Measurements from ENCODE around the gene EPS15. TPM values are rescaled to one million over a fixed set of nuclear protein-coding genes. Genes with fewer than 3 reads are reported as not detected.

The EPS15 gene
- total and polyA plus RNA-seq, 10 of the 15 experiments (the other 5 are each of a cell fraction or from before 2014, with no cell fraction given): 24.7 to 87.8 (median 56.3) TPM

DNA sequence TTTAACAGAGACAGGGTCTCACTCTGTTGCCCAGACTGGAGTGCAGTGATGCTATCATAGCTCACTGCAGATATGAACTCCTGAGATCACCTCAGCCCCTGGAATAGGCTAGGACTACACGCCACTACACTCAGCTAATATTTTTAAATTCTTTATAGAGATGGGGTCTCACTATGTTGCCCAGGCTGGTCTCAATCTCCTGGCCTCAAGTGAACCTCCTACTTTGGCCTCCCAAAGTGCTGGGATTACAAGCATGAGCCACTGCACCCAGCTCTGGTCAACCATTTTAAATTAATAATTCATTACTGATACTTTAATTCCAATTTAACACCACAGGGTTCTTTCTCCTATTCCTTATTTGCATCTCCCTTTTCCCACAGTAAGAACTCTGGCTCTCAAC is 18.5 kb upstream of the EPS15 start:
- FAIRE-seq: no peak
- RAD21 ChIA-PET (ENCODE audit: unreplicated experiment): interaction anchor here (1.4 kb wide), 1 partner anchor 232 kb away, joined by 3 read pairs; no protein-coding TSS in a partner anchor
- CTCF ChIA-PET: interaction anchor here (1.3 to 1.7 kb wide), 2 partner anchors 93 to 196 kb away, joined by 3 to 4 read pairs; no protein-coding TSS in a partner anchor

More for the DNA sequence above, 18.5 kb upstream of the EPS15 start:
- intact Hi-C loops (cut with micrococcal nuclease; ENCODE audit: unreplicated experiment): loop anchor here (5.0 kb wide), 2 partner anchors 95 to 240 kb away; no protein-coding TSS in a partner anchor
- H3K27ac ChIP-seq (ENCODE audit: control insufficient read depth, insufficient read depth): no peak overlapping the region
- H3K79me2 ChIP-seq (ENCODE audit: control insufficient read depth, insufficient read depth, low read length): no peaks in the 10 kb centered on the region
- H2AFZ ChIP-seq (ENCODE audit: control insufficient read depth, low read depth, low read length): no peak overlapping the region
- in situ Hi-C loops (cut with MboI): no loop called here
- no TSS peak for BruUV-seq (replicated peaks)
- H3K36me3 ChIP-seq (ENCODE audit: control insufficient read depth in 2 of 2, insufficient read depth in 2 of 2, low read length in 1 of 2): no peaks in the 10 kb centered on the region
- SMC1A ChIA-PET (ENCODE audit: uncharacterized antibody, unreplicated experiment): interaction anchor here (1.1 to 1.7 kb wide), 5 partner anchors 37 to 231 kb away, joined by 3 to 4 read pairs (median 4); no protein-coding TSS in a partner anchor
- POLR2A ChIA-PET: no interaction called here
- H3K27me3 ChIP-seq (replicated peaks in 1 of 2; ENCODE audit: control insufficient read depth in 2 of 2, insufficient read depth in 2 of 2, low read length in 1 of 2): no peaks in the 10 kb centered on the region
- H3K9ac ChIP-seq (ENCODE audit: control insufficient read depth, insufficient read depth, low read length): no peak overlapping the region
- no peak overlapping the region for H3K4me3 ChIP-seq
- no peaks in the 10 kb centered on the region for H3K9me3 ChIP-seq (replicated peaks; ENCODE audit: control insufficient read depth, insufficient read depth, low read length)
- H4K20me1 ChIP-seq (ENCODE audit: control insufficient read depth, insufficient read depth): no peaks in the 10 kb centered on the region
- peaks cover 11% of the 10 kb centered on the region for H3K4me1 ChIP-seq (ENCODE audit: control insufficient read depth, insufficient read depth, low read length)
- DNase-seq (ENCODE audit: low read depth, low spot score): no peak
- no peak overlapping the region for H3K4me2 ChIP-seq (ENCODE audit: control insufficient read depth, insufficient read depth)
- 97% methylated on average over 1 of the region's 1 CpG for WGBS (ENCODE audit: insufficient coverage, insufficient replicate concordance, low lambda C conversion rate, missing lambda C conversion rate)
- ATAC-seq: no peak
- TF ChIP-seq, protein P1, sequence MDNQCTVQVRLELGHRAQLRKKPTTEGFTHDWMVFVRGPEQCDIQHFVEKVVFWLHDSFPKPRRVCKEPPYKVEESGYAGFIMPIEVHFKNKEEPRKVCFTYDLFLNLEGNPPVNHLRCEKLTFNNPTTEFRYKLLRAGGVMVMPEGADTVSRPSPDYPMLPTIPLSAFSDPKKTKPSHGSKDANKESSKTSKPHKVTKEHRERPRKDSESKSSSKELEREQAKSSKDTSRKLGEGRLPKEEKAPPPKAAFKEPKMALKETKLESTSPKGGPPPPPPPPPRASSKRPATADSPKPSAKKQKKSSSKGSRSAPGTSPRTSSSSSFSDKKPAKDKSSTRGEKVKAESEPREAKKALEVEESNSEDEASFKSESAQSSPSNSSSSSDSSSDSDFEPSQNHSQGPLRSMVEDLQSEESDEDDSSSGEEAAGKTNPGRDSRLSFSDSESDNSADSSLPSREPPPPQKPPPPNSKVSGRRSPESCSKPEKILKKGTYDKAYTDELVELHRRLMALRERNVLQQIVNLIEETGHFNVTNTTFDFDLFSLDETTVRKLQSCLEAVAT (IDR thresholded peaks at IDR 0.05): no peak
- no peak for TF ChIP-seq GATAD2B (conservative IDR thresholded peaks at IDR 0.05; ENCODE audit: low read depth)
- no peak for TF ChIP-seq SUZ12 (IDR thresholded peaks at IDR 0.05; ENCODE audit: unreplicated experiment)
- TF ChIP-seq FOXM1 (IDR thresholded peaks at IDR 0.05; ENCODE audit: low read depth, low read length): no peak
- TF ChIP-seq ZNF622 (IDR thresholded peaks at IDR 0.05): no peak
- no peak for TF ChIP-seq KLF5 (IDR thresholded peaks at IDR 0.05; ENCODE audit: partially characterized antibody)
- TF ChIP-seq, protein P2, sequence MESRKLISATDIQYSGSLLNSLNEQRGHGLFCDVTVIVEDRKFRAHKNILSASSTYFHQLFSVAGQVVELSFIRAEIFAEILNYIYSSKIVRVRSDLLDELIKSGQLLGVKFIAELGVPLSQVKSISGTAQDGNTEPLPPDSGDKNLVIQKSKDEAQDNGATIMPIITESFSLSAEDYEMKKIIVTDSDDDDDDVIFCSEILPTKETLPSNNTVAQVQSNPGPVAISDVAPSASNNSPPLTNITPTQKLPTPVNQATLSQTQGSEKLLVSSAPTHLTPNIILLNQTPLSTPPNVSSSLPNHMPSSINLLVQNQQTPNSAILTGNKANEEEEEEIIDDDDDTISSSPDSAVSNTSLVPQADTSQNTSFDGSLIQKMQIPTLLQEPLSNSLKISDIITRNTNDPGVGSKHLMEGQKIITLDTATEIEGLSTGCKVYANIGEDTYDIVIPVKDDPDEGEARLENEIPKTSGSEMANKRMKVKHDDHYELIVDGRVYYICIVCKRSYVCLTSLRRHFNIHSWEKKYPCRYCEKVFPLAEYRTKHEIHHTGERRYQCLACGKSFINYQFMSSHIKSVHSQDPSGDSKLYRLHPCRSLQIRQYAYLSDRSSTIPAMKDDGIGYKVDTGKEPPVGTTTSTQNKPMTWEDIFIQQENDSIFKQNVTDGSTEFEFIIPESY (IDR thresholded peaks at IDR 0.05): no peak
- TF ChIP-seq NR2C1 (IDR thresholded peaks at IDR 0.05): no peak
- TF ChIP-seq ESRRA (IDR thresholded peaks at IDR 0.05; ENCODE audit: low read length): no peak
- no peak for TF ChIP-seq MYC (IDR thresholded peaks at IDR 0.05; ENCODE audit: insufficient read depth, insufficient read length, insufficient replicate concordance, low read length, severe bottlenecking)
- TF ChIP-seq MXI1 (IDR thresholded peaks at IDR 0.05; ENCODE audit: low read depth, low read length): no peak
